ENCODE results near the gene ZNF679. TPM values are rescaled to one million over a fixed set of nuclear protein-coding genes. Genes with fewer than 3 reads are reported as not detected.

Gene ZNF679
- total RNA-seq, 1 experiment from 2014 or later: not detected

DNA sequence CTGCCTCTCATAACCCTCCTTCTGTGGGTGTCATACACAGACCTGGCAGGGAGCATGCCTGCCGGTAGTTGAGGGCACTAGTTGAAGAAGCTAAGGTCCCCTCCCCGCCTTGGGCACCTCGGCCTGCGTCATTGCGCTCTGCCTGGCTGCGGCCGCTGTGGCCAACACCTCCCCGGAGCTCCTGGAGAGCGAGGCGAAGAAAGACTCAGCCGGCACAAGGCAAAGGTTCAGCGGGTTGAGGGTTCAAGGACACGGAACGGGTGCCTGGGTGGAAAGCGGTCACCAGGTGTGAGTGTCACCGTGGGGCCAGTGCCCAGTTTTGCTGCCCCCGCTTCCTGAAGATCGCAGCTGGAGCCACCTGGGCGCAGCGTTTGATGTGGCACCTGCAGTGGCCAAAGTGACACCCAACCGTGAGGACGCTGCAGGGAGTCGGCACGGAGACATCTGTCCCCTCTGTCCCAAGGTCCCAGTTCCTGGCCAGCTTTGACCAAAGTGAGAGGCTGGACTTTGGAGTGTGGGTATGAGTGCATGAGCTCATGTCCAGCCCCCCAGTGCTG is 36.0 kb upstream of the ZNF679 start:
- Histone ChIP-seq H3K79me2 (ENCODE audit: insufficient read depth, low read length) (no peaks in the 10 kb centered on the region), H3K4me3 (replicated peaks in 1 of 2; ENCODE audit: low read depth in 1 of 2, low read length in 2 of 2) (no peak overlapping the region), H3K9me2 (ENCODE audit: insufficient read depth) (no peaks in the 10 kb centered on the region), H2AFZ (ENCODE audit: low read depth, low read length, poor library complexity, severe bottlenecking) (no peak overlapping the region), H3K4me1 (ENCODE audit: control insufficient read depth in 1 of 2, insufficient read depth in 2 of 2, low read length in 2 of 2) (no peaks in the 10 kb centered on the region), H3K9me3 (ENCODE audit: control insufficient read depth in 1 of 2, insufficient read depth in 1 of 2, low read depth in 1 of 2, low read length in 2 of 2) (peaks cover 0 to 18% of the 10 kb centered on the region in 2 experiments; a peak in 2 of 4 replicates), H3K27ac (ENCODE audit: low read depth, low read length) (no peak overlapping the region), H3K4me2 (ENCODE audit: low read length) (no peak overlapping the region), H3K9ac (ENCODE audit: low read length) (no peak overlapping the region), H4K20me1 (ENCODE audit: insufficient read depth) (no peaks in the 10 kb centered on the region), H3K36me3 (ENCODE audit: control insufficient read depth in 1 of 2, insufficient read depth in 2 of 2, low read length in 2 of 2) (no peaks in the 10 kb centered on the region), H3K27me3 (ENCODE audit: insufficient read depth, low read length) (no peaks in the 10 kb centered on the region)
- intact Hi-C loops (cut with micrococcal nuclease): no loop called here
- ChIA-PET CTCF (no interaction called here), POLR2A (no interaction called here), RAD21 (ENCODE audit: low non-redundant PET in 1 of 2, low total read pairs in 2 of 2, uncharacterized antibody in 2 of 2, unreplicated experiment in 2 of 2) (no interaction called here)
- DNase-seq (ENCODE audit: low read depth, low spot score) (no peak), ATAC-seq (no peak)
- no TSS peak for BruUV-seq (replicated peaks)
- TF ChIP-seq SP1 (IDR thresholded peaks at IDR 0.05; ENCODE audit: low read depth) (no peak), ELF1 (IDR thresholded peaks at IDR 0.05; ENCODE audit: borderline replicate concordance, low read depth) (no peak), ZNF274 (IDR thresholded peaks at IDR 0.05; ENCODE audit: low read depth, low read length) (no peak), EZH2 (IDR thresholded peaks at IDR 0.05) (no peak), EGR1 (IDR thresholded peaks at IDR 0.05; ENCODE audit: low read depth) (no peak), SRF (IDR thresholded peaks at IDR 0.05; ENCODE audit: low read depth) (no peak), YY1 (IDR thresholded peaks at IDR 0.05; ENCODE audit: extremely low read depth, insufficient replicate concordance, low read depth, low read length) (no peak), CEBPB (IDR thresholded peaks at IDR 0.05; ENCODE audit: low read depth) (no peak), POLR2A (IDR thresholded peaks at IDR 0.05; ENCODE audit: borderline replicate concordance, extremely low read depth, insufficient read depth, insufficient read length) (no peak), POLR2AphosphoS5 (IDR thresholded peaks at IDR 0.05; ENCODE audit: low read depth, low read length) (no peak), EZH2phosphoT487 (IDR thresholded peaks at IDR 0.05; ENCODE audit: borderline replicate concordance) (no peak), TCF7L2 (IDR thresholded peaks at IDR 0.05; ENCODE audit: borderline replicate concordance, extremely low read depth, insufficient read depth, insufficient read length) (no peak), FOSL1 (IDR thresholded peaks at IDR 0.05; ENCODE audit: low read depth) (no peak), JUND (IDR thresholded peaks at IDR 0.05) (no peak)
- TF ChIP-seq, protein P1, sequence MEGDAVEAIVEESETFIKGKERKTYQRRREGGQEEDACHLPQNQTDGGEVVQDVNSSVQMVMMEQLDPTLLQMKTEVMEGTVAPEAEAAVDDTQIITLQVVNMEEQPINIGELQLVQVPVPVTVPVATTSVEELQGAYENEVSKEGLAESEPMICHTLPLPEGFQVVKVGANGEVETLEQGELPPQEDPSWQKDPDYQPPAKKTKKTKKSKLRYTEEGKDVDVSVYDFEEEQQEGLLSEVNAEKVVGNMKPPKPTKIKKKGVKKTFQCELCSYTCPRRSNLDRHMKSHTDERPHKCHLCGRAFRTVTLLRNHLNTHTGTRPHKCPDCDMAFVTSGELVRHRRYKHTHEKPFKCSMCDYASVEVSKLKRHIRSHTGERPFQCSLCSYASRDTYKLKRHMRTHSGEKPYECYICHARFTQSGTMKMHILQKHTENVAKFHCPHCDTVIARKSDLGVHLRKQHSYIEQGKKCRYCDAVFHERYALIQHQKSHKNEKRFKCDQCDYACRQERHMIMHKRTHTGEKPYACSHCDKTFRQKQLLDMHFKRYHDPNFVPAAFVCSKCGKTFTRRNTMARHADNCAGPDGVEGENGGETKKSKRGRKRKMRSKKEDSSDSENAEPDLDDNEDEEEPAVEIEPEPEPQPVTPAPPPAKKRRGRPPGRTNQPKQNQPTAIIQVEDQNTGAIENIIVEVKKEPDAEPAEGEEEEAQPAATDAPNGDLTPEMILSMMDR (IDR thresholded peaks at IDR 0.05 in 2 of 3, conservative IDR thresholded peaks at IDR 0.05 in 1 of 3; ENCODE audit: borderline replicate concordance in 1 of 3, insufficient read depth in 1 of 3, low read depth in 2 of 3, low read length in 2 of 3): no peak
- TF ChIP-seq, protein P2, sequence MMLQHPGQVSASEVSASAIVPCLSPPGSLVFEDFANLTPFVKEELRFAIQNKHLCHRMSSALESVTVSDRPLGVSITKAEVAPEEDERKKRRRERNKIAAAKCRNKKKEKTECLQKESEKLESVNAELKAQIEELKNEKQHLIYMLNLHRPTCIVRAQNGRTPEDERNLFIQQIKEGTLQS (IDR thresholded peaks at IDR 0.05): no peak
- TF ChIP-seq, protein P3, sequence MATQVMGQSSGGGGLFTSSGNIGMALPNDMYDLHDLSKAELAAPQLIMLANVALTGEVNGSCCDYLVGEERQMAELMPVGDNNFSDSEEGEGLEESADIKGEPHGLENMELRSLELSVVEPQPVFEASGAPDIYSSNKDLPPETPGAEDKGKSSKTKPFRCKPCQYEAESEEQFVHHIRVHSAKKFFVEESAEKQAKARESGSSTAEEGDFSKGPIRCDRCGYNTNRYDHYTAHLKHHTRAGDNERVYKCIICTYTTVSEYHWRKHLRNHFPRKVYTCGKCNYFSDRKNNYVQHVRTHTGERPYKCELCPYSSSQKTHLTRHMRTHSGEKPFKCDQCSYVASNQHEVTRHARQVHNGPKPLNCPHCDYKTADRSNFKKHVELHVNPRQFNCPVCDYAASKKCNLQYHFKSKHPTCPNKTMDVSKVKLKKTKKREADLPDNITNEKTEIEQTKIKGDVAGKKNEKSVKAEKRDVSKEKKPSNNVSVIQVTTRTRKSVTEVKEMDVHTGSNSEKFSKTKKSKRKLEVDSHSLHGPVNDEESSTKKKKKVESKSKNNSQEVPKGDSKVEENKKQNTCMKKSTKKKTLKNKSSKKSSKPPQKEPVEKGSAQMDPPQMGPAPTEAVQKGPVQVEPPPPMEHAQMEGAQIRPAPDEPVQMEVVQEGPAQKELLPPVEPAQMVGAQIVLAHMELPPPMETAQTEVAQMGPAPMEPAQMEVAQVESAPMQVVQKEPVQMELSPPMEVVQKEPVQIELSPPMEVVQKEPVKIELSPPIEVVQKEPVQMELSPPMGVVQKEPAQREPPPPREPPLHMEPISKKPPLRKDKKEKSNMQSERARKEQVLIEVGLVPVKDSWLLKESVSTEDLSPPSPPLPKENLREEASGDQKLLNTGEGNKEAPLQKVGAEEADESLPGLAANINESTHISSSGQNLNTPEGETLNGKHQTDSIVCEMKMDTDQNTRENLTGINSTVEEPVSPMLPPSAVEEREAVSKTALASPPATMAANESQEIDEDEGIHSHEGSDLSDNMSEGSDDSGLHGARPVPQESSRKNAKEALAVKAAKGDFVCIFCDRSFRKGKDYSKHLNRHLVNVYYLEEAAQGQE (IDR thresholded peaks at IDR 0.05; ENCODE audit: low read depth): no peak
- TF ChIP-seq, protein P4, sequence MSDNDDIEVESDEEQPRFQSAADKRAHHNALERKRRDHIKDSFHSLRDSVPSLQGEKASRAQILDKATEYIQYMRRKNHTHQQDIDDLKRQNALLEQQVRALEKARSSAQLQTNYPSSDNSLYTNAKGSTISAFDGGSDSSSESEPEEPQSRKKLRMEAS (IDR thresholded peaks at IDR 0.05): no peak
- TF ChIP-seq, protein P5, sequence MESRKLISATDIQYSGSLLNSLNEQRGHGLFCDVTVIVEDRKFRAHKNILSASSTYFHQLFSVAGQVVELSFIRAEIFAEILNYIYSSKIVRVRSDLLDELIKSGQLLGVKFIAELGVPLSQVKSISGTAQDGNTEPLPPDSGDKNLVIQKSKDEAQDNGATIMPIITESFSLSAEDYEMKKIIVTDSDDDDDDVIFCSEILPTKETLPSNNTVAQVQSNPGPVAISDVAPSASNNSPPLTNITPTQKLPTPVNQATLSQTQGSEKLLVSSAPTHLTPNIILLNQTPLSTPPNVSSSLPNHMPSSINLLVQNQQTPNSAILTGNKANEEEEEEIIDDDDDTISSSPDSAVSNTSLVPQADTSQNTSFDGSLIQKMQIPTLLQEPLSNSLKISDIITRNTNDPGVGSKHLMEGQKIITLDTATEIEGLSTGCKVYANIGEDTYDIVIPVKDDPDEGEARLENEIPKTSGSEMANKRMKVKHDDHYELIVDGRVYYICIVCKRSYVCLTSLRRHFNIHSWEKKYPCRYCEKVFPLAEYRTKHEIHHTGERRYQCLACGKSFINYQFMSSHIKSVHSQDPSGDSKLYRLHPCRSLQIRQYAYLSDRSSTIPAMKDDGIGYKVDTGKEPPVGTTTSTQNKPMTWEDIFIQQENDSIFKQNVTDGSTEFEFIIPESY (IDR thresholded peaks at IDR 0.05; ENCODE audit: extremely low read depth, insufficient replicate concordance, low read length): no peak

Data from HCT116 (cell line).